HEK293 (cell line): ENCODE data around the gene IL10RB.
"Not testable (repeated sequence)": the region's sequence is repeated elsewhere in the genome, so short reads cannot be mapped to it uniquely, and the experiment has no call there.

Source experiments
- CTCF ChIA-PET: fragments of 350-600 bp; formaldehyde crosslinking; extraction: SDS; loops from one replicate; lab custom pipeline; 2021; ENCODE audit warnings: antibody characterized with exemption; lab: Yijun Ruan, JAX
- POLR2A ChIA-PET: fragments of 300-600 bp; formaldehyde crosslinking; extraction: SDS; loops from one replicate; lab custom pipeline; 2020; ENCODE audit warnings: antibody characterized with exemption, inconsistent platforms; lab: Yijun Ruan, JAX
- H3K27ac ChIP-seq: fragments of 200-500 bp; sonication (Bioruptor generic); 2 replicates; pipeline ENCODE4 v1.5.1; 2014; ENCODE audit warnings: low read depth, low read length, control low read depth, inconsistent platforms; ENCODE audit errors: extremely low read depth
- H3K36me3 ChIP-seq, 2 experiments: fragments of 200-500 bp in 1 of 2; sonication (Bioruptor generic) in 1 of 2; 1 replicate in 1 of 2; 2 replicates in 1 of 2; pipeline ENCODE4 v1.5.1; 2014 to 2017; ENCODE audit warnings: inconsistent platforms in 2 of 2, low read length in 2 of 2; ENCODE audit not compliant: control insufficient read depth in 2 of 2, insufficient read depth in 1 of 2
- H3K4me1 ChIP-seq: fragments of 200-500 bp; sonication (Bioruptor generic); 2 replicates; pipeline ENCODE4 v1.5.1; 2014; ENCODE audit warnings: mild to moderate bottlenecking, low read length, inconsistent platforms; ENCODE audit not compliant: control insufficient read depth, insufficient read depth
- H3K4me3 ChIP-seq: 2 replicates; pipeline ENCODE4 v1.5.1; 2011; ENCODE audit warnings: low read depth, mild to moderate bottlenecking, control low read depth, low read length, moderate library complexity
- H3K9me3 ChIP-seq: fragments of 200-500 bp; sonication (Bioruptor generic); 2 replicates; pipeline ENCODE4 v1.5.1; 2014; ENCODE audit warnings: low read depth, low read length, inconsistent platforms; ENCODE audit not compliant: control insufficient read depth, insufficient read depth
- GLI2 ChIP-seq: fragments of 450-650 bp; formaldehyde crosslinking; IDR thresholded peaks from 2 replicates; pipeline ENCODE4; 2017; ENCODE audit warnings: missing biosample characterization, missing genetic modification characterization, low read depth, borderline replicate concordance
- MYNN ChIP-seq: fragments of 450-650 bp; formaldehyde crosslinking; IDR thresholded peaks from 2 replicates; pipeline ENCODE4 v1.5.1; 2016; ENCODE audit warnings: missing biosample characterization, missing genetic modification characterization, borderline replicate concordance
- OSR2 ChIP-seq: fragments of 450-650 bp; formaldehyde crosslinking; IDR thresholded peaks from 2 replicates; pipeline ENCODE4 v1.5.1; 2016; ENCODE audit warnings: missing biosample characterization, missing genetic modification characterization
- PRDM1 ChIP-seq: fragments of 450-650 bp; formaldehyde crosslinking; IDR thresholded peaks from 2 replicates; pipeline ENCODE4; 2016; ENCODE audit warnings: missing biosample characterization, missing genetic modification characterization
- PRDM10 ChIP-seq: fragments of 450-650 bp; formaldehyde crosslinking; IDR thresholded peaks from 2 replicates; pipeline ENCODE4 v1.5.1; 2016; ENCODE audit warnings: missing biosample characterization, missing genetic modification characterization
- SETDB1 ChIP-seq: IDR thresholded peaks from one replicate; pipeline ENCODE4 v1.6.1; 2017; ENCODE audit warnings: mild to moderate bottlenecking, low read length, moderate library complexity, mixed read lengths; ENCODE audit not compliant: insufficient read length
- ZBTB10 ChIP-seq: fragments of 450-650 bp; formaldehyde crosslinking; IDR thresholded peaks from 2 replicates; pipeline ENCODE4 v1.5.1; 2016; ENCODE audit warnings: missing biosample characterization, missing genetic modification characterization
- ZBTB48 ChIP-seq: fragments of 450-650 bp; formaldehyde crosslinking; IDR thresholded peaks from 2 replicates; pipeline ENCODE4 v1.5.1; 2016; ENCODE audit warnings: missing biosample characterization, missing genetic modification characterization
- ZNF169 ChIP-seq: fragments of 450-650 bp; formaldehyde crosslinking; IDR thresholded peaks from 2 replicates; pipeline ENCODE4 v1.5.1; 2016; ENCODE audit warnings: missing biosample characterization, missing genetic modification characterization
- ZNF214 ChIP-seq: fragments of 450-650 bp; formaldehyde crosslinking; IDR thresholded peaks from 2 replicates; pipeline ENCODE4 v1.5.1; 2017; ENCODE audit warnings: missing biosample characterization, mild to moderate bottlenecking, missing genetic modification characterization, borderline replicate concordance
- ZNF280D ChIP-seq: fragments of 450-650 bp; formaldehyde crosslinking; IDR thresholded peaks from 2 replicates; pipeline ENCODE4 v1.5.1; 2016; ENCODE audit warnings: missing biosample characterization, missing genetic modification characterization
- ZNF398 ChIP-seq: fragments of 450-650 bp; formaldehyde crosslinking; IDR thresholded peaks from 2 replicates; pipeline ENCODE4 v1.5.1; 2017; ENCODE audit warnings: missing biosample characterization, missing genetic modification characterization
- ZNF544 ChIP-seq: fragments of 450-650 bp; formaldehyde crosslinking; IDR thresholded peaks from 2 replicates; pipeline ENCODE4 v1.5.0; 2017; ENCODE audit warnings: missing biosample characterization, missing genetic modification characterization
- ZNF560 ChIP-seq: fragments of 450-650 bp; formaldehyde crosslinking; IDR thresholded peaks from 2 replicates; pipeline ENCODE4 v1.5.1; 2017; ENCODE audit warnings: missing biosample characterization, missing genetic modification characterization, borderline replicate concordance
- ZNF585B ChIP-seq: fragments of 450-650 bp; formaldehyde crosslinking; IDR thresholded peaks from 2 replicates; pipeline ENCODE4 v1.5.1; 2016; ENCODE audit warnings: missing biosample characterization, missing genetic modification characterization
- ZNF621 ChIP-seq: fragments of 450-650 bp; formaldehyde crosslinking; IDR thresholded peaks from 2 replicates; pipeline ENCODE4 v1.5.1; 2017; ENCODE audit warnings: missing biosample characterization, missing genetic modification characterization

The IL10RB gene

GRCh38 chr21:33241846-33242245 is 24.3 kb upstream of the IL10RB start:
- no peak overlapping the region for H3K27ac ChIP-seq
- CTCF ChIA-PET: interaction anchor here (1.4 kb wide), 1 partner anchor 119 kb away, joined by 5 read pairs; no protein-coding TSS in a partner anchor
- no peaks in the 10 kb centered on the region; the same call in 1 of the 2 replicates for H3K9me3 ChIP-seq
- TF ChIP-seq SETDB1 (no peak), ZBTB48 (tag by site-specific recombination) (no peak), ZBTB10 (no peak), PRDM1 (tag by site-specific recombination) (no peak), ZNF214 (no peak), GLI2 (tag by site-specific recombination) (no peak), ZNF621 (tag by site-specific recombination) (no peak), ZNF398 (tag by site-specific recombination) (no peak), OSR2 (tag by site-specific recombination) (no peak), ZNF169 (no peak), MYNN (tag by site-specific recombination) (no peak), ZNF560 (tag by site-specific recombination) (no peak), ZNF585B (no peak), PRDM10 (tag by site-specific recombination) (no peak), ZNF280D (tag by site-specific recombination) (no peak), ZNF544 (tag by site-specific recombination) (no peak)
- no peaks in the 10 kb centered on the region for H3K4me1 ChIP-seq
- POLR2A ChIA-PET: interaction anchor here (0.7 kb wide), 1 partner anchor 58 kb away, joined by 6 read pairs; no protein-coding TSS in a partner anchor
- peaks cover 20 to 41% of the 10 kb centered on the region in 2 experiments for H3K36me3 ChIP-seq
- no peak overlapping the region for H3K4me3 ChIP-seq

- H3K4me3 ChIP-seq, H3K27ac ChIP-seq, H3K4me1 ChIP-seq, POLR2A ChIA-PET, H3K9me3 ChIP-seq: not testable (repeated sequence)
- peaks cover 28 to 51% of the 10 kb centered on the region in 2 experiments for H3K36me3 ChIP-seq
- CTCF ChIA-PET: interaction anchor here (0.6 kb wide), 1 partner anchor 35 kb away, joined by 3 read pairs; no protein-coding TSS in a partner anchor
Observed at GRCh38 chr21:33242846-33243245, 23.3 kb upstream of the IL10RB start.
